Nucleus accumbens (tissue), 56 donors: ENCODE data around the gene RAB4A.

Experiments used
- DNase-seq, 56 donors: peaks; one replicate each; lab custom pipeline; 2025; lab: John Stamatoyannopoulos, UW

Gene RAB4A

GRCh38 chr1:229266832-229267500, 3.9 kb upstream of the RAB4A start:
- DNase-seq: no peak

- DNase-seq: no peak
These were observed 2.4 kb upstream of the RAB4A start for GRCh38 chr1:229268505-229268904.

- DNase-seq: peak in 31 of 56 donors; percentile 30 to 80 (median 62)
These were observed 693 bp downstream of the RAB4A start for GRCh38 chr1:229271448-229272159.

GRCh38 chr1:229272164-229273158, 1.6 kb downstream of the RAB4A start:
- peak in 1 of 56 donors; percentile 16 for DNase-seq

DNA sequence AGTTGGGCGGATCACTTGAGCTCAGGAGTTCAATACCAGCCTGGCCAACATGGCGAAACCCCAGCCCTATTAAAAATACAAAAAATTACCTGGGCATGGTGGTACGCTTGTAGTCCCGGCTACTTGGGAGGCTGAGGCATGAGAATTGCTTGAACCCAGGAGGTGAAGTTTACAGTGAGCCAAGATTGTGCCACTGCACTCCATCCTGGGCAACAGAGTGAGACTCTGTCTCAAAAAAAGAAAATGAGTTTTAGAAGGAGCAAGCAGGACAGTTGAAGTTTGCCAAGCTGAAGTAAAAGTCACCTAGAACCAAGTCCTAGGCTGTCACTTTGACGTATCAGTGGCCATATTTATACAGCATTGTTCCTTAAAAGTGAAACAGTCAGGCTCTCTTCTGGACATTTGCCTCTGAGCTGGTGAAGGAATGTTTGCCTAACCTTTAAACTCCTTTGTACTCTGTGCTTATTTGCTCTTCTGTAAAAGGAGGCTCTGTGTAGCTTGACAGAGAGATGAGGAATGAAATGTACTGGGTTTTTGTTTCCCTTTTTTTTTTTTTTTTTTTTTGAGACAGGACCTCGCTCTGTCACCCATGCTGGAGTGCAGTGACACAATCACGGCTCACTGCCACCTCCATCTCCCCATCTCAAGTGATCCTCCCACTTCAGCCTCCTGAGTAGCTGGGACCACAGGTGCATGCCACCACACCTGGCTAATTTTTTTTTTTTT, 2.8 kb downstream of the RAB4A start:
- no peak for DNase-seq

- no peak for DNase-seq
These were observed 4.1 kb downstream of the RAB4A start for GRCh38 chr1:229275005-229275404.

DNA sequence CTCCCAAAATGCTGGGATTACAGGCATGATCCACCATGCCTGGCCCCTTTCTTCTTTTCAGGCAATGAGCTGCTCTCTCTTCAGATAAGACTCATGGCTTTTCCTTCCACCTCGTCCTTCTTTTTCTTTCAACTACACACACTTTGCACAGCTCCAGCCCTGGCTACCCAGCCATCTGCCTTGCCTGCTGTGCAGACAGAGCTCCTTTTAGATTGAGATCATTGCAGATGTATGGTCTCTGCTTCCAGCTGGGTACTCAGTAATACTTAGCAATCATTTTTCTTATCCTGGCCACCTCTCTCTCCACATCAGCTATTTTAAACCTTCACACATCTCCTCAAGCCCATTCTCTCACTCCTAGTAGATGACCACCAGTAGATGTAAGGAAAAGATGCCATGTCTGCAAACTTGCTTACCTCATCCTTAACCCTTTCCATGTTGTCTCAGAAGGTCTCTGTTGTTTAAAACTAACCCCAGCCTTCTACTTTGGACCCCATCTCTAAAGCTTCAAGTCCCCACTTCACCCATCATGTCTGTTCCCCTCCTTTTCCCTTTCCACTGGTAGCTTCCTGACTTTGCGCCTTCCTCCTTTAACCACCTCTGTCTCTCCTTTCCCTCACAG, 7.3 kb downstream of the RAB4A start:
- DNase-seq: no peak

DNA sequence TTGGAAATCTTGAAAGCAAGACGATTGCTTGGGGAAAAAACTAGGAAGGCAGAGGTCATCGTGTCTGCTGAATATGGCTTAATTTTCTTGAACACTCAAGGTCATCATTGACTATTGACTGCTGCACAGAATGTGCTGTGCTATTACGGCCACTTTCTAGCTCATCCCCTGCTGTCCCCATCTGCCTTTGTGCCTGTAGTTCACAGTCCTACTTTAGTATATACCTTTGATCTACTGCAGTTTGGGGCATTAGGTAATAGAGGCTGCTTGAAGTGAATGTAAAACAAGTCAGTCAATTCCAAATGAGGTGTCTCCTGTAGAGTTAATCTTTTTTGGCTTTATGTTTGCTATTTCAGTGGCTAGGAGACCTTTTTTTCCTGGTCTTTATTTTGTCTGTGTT, 8.3 kb downstream of the RAB4A start:
- no peak for DNase-seq

GRCh38 chr1:229280037-229280828, 9.3 kb downstream of the RAB4A start:
- no peak for DNase-seq

- no peak for DNase-seq
These were observed 10.0 kb downstream of the RAB4A start for GRCh38 chr1:229280921-229281320.

DNA sequence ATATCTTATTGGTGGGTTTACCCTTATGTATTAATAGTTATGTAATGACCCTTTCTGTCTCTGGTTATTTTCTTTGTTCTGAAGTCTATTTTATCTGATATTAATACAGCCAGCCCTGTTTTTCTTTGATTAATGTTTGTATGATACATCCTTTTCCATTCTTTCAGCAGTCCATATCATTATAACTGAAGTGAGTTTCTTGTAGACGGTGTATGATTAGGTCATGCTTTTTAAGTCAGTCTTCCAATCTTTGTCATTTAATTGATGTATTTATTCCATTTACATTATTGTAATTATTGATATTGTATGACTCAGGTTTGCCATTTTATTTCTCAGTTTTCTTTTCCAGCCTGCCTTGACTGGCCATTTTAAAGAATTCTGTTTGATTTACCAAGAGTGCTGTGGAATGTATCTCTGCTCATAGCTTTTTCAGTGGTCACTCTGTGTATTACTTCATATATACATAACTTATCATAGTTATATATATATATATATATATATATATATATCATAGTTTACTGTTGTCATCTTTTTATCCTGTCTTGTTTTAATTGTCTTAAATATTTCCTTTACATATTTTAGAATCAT, 10.5 kb downstream of the RAB4A start:
- no peak for DNase-seq

DNA sequence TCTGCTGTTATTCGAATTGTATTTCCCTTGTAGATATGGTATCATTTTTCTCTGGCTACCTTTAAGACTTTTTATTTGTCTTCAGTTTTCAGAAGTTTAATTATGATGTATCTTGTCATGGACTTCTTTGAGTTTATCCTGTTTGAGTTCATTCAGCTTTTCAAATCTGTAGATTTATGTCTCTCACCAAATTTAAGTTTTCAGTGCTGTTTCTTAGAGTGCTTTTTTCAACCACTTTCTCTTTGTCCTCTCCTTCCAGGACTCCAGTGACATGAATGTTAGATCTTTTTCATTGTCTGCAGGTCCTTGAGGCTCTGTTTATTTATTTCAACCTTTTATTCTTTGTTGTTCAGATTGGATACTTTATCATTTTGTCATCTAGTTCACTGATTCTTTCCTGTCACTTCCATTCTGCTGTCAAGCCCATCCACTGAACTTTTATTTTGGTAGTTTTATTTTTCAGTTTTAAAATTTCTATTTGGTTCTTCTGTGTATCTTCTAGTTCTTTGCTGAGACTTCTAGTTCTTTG, 11.4 kb downstream of the RAB4A start:
- no peak for DNase-seq

GRCh38 chr1:229283183-229283611, 12.3 kb downstream of the RAB4A start:
- peak in 18 of 56 donors; percentile 10 to 73 (median 26) for DNase-seq

DNA sequence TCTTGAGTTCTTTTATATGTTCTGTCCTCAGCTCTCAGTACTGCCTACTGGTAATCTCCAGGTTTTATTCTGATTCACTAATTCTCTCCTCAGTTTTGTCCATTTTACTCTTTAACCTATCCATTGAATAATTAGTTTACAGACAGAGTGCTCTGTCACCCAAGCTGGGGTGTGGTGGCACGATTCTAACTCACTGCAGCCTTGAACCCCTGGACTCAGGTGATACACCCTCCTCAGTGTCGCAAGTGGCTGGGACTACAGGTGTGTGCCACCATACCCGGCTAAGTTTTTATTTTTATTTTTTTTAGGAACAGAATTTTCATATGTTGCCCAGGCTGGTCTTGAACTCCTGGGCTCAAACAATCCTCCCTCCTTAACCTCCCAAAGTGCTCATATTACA, 14.0 kb downstream of the RAB4A start:
- no peak for DNase-seq

DNA sequence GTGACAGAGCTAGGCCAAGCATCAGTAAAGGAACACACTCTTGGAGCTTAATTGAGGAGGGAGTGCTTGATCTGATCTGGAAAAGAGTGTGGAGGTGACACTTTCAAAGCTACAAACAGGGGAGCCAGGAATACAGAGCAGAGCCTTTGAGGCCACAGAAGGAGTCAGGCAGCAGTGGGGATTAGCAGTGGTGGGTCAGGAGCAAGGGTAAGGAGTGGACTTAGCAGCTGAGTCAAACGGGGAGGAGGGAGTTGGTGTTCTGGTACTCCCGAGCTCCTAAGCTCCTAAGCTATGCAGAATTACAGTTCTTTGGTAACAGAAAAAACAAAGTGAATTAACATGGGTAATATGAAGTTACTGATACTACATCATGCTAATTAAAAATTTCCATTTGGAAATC, 14.5 kb downstream of the RAB4A start:
- no peak for DNase-seq

DNA sequence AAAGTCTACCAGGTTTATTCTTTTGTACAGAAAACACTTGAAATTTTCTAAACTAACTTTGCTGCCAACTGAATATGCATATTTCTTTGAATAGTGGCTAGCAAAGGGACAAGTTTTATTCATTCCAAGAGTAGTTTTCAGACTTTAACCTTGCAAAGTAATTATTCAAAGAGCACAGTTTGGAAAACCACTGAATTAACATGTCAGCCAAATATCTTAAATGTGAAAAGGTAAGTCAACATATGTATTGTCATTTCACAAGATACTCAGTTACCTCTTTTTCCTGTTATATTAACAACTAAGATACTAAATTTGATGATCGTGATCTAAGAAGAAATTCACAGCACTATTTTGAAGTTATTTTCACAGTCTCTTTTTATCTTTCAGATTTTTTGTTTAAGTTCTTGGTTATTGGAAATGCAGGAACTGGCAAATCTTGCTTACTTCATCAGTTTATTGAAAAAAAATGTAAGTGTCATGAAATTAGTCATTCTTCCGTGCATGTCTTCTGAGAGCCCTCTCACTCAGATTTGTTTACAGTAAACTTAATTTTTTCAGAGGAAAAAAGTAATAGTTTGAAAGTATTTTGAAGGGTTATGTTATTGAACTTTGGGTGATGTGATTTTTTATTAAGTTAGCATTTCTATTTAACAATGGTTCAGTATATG, 15.3 kb downstream of the RAB4A start:
- no peak for DNase-seq

- DNase-seq: peak in 6 of 56 donors; percentile 17 to 54 (median 24)
These were observed 16.4 kb downstream of the RAB4A start for GRCh38 chr1:229287267-229287666.

DNA sequence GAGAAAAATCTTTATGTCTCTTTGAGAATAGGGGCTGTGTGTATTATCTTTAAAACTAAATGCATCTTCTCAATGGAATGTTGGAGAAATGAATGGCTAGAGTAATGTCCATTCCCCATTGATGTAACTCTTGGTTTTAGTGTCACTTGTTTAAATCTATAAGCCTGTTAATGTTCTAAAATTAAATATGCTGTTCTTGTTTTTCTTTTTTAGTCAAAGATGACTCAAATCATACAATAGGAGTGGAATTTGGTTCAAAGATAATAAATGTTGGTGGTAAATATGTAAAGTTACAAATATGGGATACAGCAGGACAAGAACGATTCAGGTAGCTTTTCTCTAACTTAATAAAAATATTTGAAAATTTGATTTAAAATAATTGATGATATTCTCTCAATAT, 17.6 kb downstream of the RAB4A start:
- no peak for DNase-seq
